GM12892 (cell line): Measurements from ENCODE around the gene C1QTNF9.

Experiments used
- POLR2A ChIP-seq: IDR thresholded peaks from 2 replicates; pipeline ENCODE4 v1.6.1; 2011; ENCODE audit warnings: low read depth, low read length, control low read depth
- POLR2AphosphoS5 ChIP-seq: IDR thresholded peaks from 2 replicates; pipeline ENCODE4 v1.6.1; 2011; ENCODE audit warnings: low read depth, low read length, control low read depth
- TAF1 ChIP-seq: IDR thresholded peaks from 2 replicates; pipeline ENCODE4 v1.6.1; 2011; ENCODE audit warnings: low read depth, mild to moderate bottlenecking, control low read depth, low read length, borderline replicate concordance

- TF ChIP-seq POLR2A = no peak
- no peak for TF ChIP-seq POLR2AphosphoS5
- TF ChIP-seq TAF1 = no peak
These were observed 20.5 kb upstream of the C1QTNF9 start for GRCh38 chr13:24288870-24289269.
